Adrenal gland (tissue), 19 donors: ENCODE results near the gene ATG4D. TPM values are rescaled to one million over a fixed set of nuclear protein-coding genes. Genes with fewer than 3 reads are reported as not detected.
A peak's percentile ranks its signal among the peaks of the same experiment; 100 is the strongest.

ENCODE experiments used
- DNase-seq, 7 donors: peaks; one replicate each; pipeline ENCODE4 v3.0.0-alpha.2; 2019 to 2020
- H3K27ac ChIP-seq, 5 donors: fragments of 200-600 bp; sonication (generic) in 4 of 5; 1 replicate in 3 of 5; 2 replicates in 2 of 5; pipeline versions ENCODE4 v1.5.1 to v1.8.0; 2016 to 2020; ENCODE audit warnings: mild to moderate bottlenecking in 1 of 5
- H3K27me3 ChIP-seq: fragments of 200-600 bp; 2 replicates; pipeline ENCODE4 v1.8.0; 2021
- H3K36me3 ChIP-seq, 2 donors: fragments of 200-600 bp; replicated peaks in 1 of 2; 1 replicate in 1 of 2; 2 replicates in 1 of 2; pipeline versions ENCODE4 v1.5.1 to v1.8.0; 2018 to 2022
- H3K4me1 ChIP-seq, 2 donors: fragments of 200-600 bp; replicated peaks in 1 of 2; 1 replicate in 1 of 2; 2 replicates in 1 of 2; pipeline versions ENCODE4 v1.5.1 to v1.8.0; 2018 to 2021
- H3K4me3 ChIP-seq, 4 donors: fragments of 200-600 bp; sonication (generic) in 3 of 4; one replicate each; pipeline ENCODE4 v1.5.1; 2016 to 2018
- H3K9me3 ChIP-seq, 3 donors: fragments of 200-600 bp; sonication (generic) in 1 of 3; replicated peaks in 1 of 3; 1 replicate in 2 of 3; 2 replicates in 1 of 3; pipeline versions ENCODE4 v1.5.1 to v1.8.0; 2016 to 2021
- CTCF ChIP-seq, 6 experiments: fragments of 450-650 bp in 4 of 6; fragments of 200-600 bp in 2 of 6; sonication (generic) in 1 of 6; IDR thresholded peaks; 1 replicate in 5 of 6; 2 replicates in 1 of 6; pipeline versions ENCODE4 v1.5.1 to v1.8.0; 2016 to 2021; ENCODE audit warnings: antibody characterized with exemption in 6 of 6, mild to moderate bottlenecking in 2 of 6, moderate library complexity in 1 of 6
- POLR2A ChIP-seq, 2 donors: fragments of 450-650 bp; IDR thresholded peaks; one replicate each; pipeline ENCODE4 v1.6.1; 2017; ENCODE audit warnings: antibody characterized with exemption in 2 of 2, mild to moderate bottlenecking in 2 of 2, moderate library complexity in 1 of 2
- WGBS, 4 donors: extraction: QIAGEN DNeasy Blood & Tissue Kit in 2 of 4; methylation state at CpG; one replicate each; pipeline versions ENCODE4 v1.1.5 to v1.1.7; 2013 to 2017; 5-methylcytosine and 5-hydroxymethylcytosine counted together
- intact Hi-C, 2 donors: fragments of 100-400 bp; cut with DNase I; formaldehyde crosslinking; loops; one replicate each; pipeline versions ENCODE4 v1.14.1 to v1.15.0; 2022 to 2023
- long read RNA-seq, 10 donors: library from polyadenylated mRNA in 3 of 10; unstranded in 2 of 10; stranded (forward) in 1 of 10; transcript quantifications; one replicate each; pipeline ENCODE4 v2.0.0 and lab custom pipeline, GENCODE V29; 2021 to 2026
- polyA plus RNA-seq, 3 donors: library from polyadenylated mRNA; stranded (reverse); fragments of 200-250 nt in 2 of 3; fragments of 350-450 nt in 1 of 3; fragmentation: Illumina TruSeq in 1 of 3; extraction: RNeasy Lipid Tissue Mini Kit (QIAGEN cat#74804) in 1 of 3; gene quantifications; one replicate each; pipeline ENCODE4 v1.2.3, GENCODE V29; 2013 to 2014
- total RNA-seq, 9 donors: library from RNA; depleted of rRNA in 4 of 9; stranded (reverse); fragments of >200 nt in 4 of 9; fragments of 120-200 nt in 1 of 9; fragmentation: NEBNext Ultra II Directional in 1 of 9; extraction: Animal tissue kit (Norgen Biotek cat#: 25700) in 1 of 9; gene quantifications; one replicate each; pipeline versions ENCODE4 v1.1.0 to v1.2.4, GENCODE V29; 2013 to 2023
- donor health status: healthy with polysubstance abuse.
- donor health status: Bipolar disorder and iron deficiency.
- donor health status: DM: yes; HTN: yes; CAD: no.
- donor health status: DM: no; HTN: no; CAD: no.
- donor health status: DM: no; HTN: no; CAD: no.
- donor health status: DM: yes; HTN: yes; CAD: no.

ATG4D gene
- 10 to 100 TPM; 26.4 to 93.7 (median 37.8) TPM for total RNA-seq
- polyA plus RNA-seq = 10 to 100 TPM in 2 of 3 donors, 1 to 10 TPM in 1; 7.4 to 58.2 (median 53.2) TPM
- long read RNA-seq, donor 1, transcript ATG4D-201 (10 exons, 1,949 nt) = major isoform, 5 of 6 reads
- long read RNA-seq, donor 1, partial matches to known transcripts = 0 of 6 reads
- long read RNA-seq, donor 1, other reads (novel, unspliced or antisense) = 0 of 6 reads
- long read RNA-seq, donor 2, partial matches to known transcripts = 5 of 10 reads
- long read RNA-seq, donor 2, other reads (novel, unspliced or antisense) = 0 of 10 reads
- long read RNA-seq, donor 3, partial matches to known transcripts = 23 of 32 reads
- long read RNA-seq, donor 3, other reads (novel, unspliced or antisense) = 6 of 32 reads
- long read RNA-seq, donor 4, partial matches to known transcripts = 2 of 4 reads
- long read RNA-seq, donor 4, other reads (novel, unspliced or antisense) = 1 of 4 reads
- long read RNA-seq, donor 5, transcript ATG4D-201 (10 exons, 1,949 nt) = major isoform, 44 of 89 reads
- long read RNA-seq, donor 5, transcript ATG4D-204 (10 exons, 1,752 nt) = minor isoform, 17 of 89 reads
- long read RNA-seq, donor 5, partial matches to known transcripts = 1 of 89 reads
- long read RNA-seq, donor 5, other reads (novel, unspliced or antisense) = 21 of 89 reads
- long read RNA-seq, donor 6, partial matches to known transcripts = 2 of 2 reads
- long read RNA-seq, donor 6, other reads (novel, unspliced or antisense) = 0 of 2 reads
- long read RNA-seq, donor 7, partial matches to known transcripts = 0 of 19 reads
- long read RNA-seq, donor 7, other reads (novel, unspliced or antisense) = 15 of 19 reads
- long read RNA-seq, donor 8, transcript ATG4D-201 (10 exons, 1,949 nt) = major isoform, 6 of 19 reads
- long read RNA-seq, donor 8, partial matches to known transcripts = 11 of 19 reads
- long read RNA-seq, donor 8, other reads (novel, unspliced or antisense) = 0 of 19 reads
- long read RNA-seq, donor 9, transcript ATG4D-201 (10 exons, 1,949 nt) = major isoform, 5 of 23 reads
- long read RNA-seq, donor 9, partial matches to known transcripts = 15 of 23 reads
- long read RNA-seq, donor 9, other reads (novel, unspliced or antisense) = 0 of 23 reads
- long read RNA-seq, donor 10, partial matches to known transcripts = 6 of 11 reads
- long read RNA-seq, donor 10, other reads (novel, unspliced or antisense) = 0 of 11 reads

- TF ChIP-seq POLR2A (IDR thresholded peaks at IDR 0.05) = peak; percentile 36 to 75
- TF ChIP-seq CTCF (IDR thresholded peaks at IDR 0.05) = no peak
- Histone ChIP-seq H3K4me3 (peak within 1 kb of the TSS; percentile 59 to 84 (median 80)), H3K27me3 (no peaks in the 10 kb centered on the region), H3K4me1 (peaks cover 10 to 18% of the 10 kb centered on the region in 2 donors), H3K9me3 (no peaks in the 10 kb centered on the region), H3K27ac (peak within 1 kb of the TSS; percentile 57 to 91 (median 90)), H3K36me3 (peaks cover 0 to 12% of the 10 kb centered on the region in 2 donors)
- WGBS, 4 donors = 1 to 3% (median 2%) methylated on average over 5 to 79 of the region's 79 CpGs
- intact Hi-C loops = no loop called here
- DNase-seq = peak; percentile 67 to 86 (median 80)
These were observed at the start of gene ATG4D for GRCh38 chr19:10543420-10544241. TSS of gene ATG4D (plus strand) at chr19:10543904. CDS start at chr19:10544091, 187 bp downstream.

GRCh38 chr19:10497371-10497770 lies 46.3 kb upstream of the ATG4D start:
- DNase-seq = no peak
- WGBS, 4 donors = 89 to 96% (median 95%) methylated on average over 4 of the region's 4 CpGs
- intact Hi-C loops = no loop called here
- no peaks in the 10 kb centered on the region for H3K27me3 ChIP-seq
- no peak overlapping the region for H3K27ac ChIP-seq
- H3K4me1 ChIP-seq = peaks cover 10 to 45% of the 10 kb centered on the region in 2 donors
- H3K36me3 ChIP-seq = peaks cover 0 to 63% of the 10 kb centered on the region in 2 donors
- no peaks in the 10 kb centered on the region for H3K9me3 ChIP-seq
- no peak overlapping the region for H3K4me3 ChIP-seq
- TF ChIP-seq POLR2A (IDR thresholded peaks at IDR 0.05) (no peak), CTCF (IDR thresholded peaks at IDR 0.05) (no peak)

GRCh38 chr19:10499550-10500246 lies 44.0 kb upstream of the ATG4D start:
- no peaks in the 10 kb centered on the region for H3K9me3 ChIP-seq
- WGBS, 4 donors = 76 to 91% (median 78%) methylated on average over 3 to 24 of the region's 24 CpGs
- peak overlapping the region in 2 of 5 donors; percentile 71 to 72 for H3K27ac ChIP-seq
- no peak overlapping the region for H3K4me3 ChIP-seq
- intact Hi-C loops = loop anchor here (5.0 to 10.0 kb wide), 2 partner anchors 68 to 75 kb away; partner anchors contain the start of genes CDKN2D (in 1 of the 2) and KRI1 (in 1 of the 2)
- peak in 1 of 7 donors; percentile 26 for DNase-seq
- H3K36me3 ChIP-seq = peaks cover 0 to 47% of the 10 kb centered on the region in 2 donors
- H3K4me1 ChIP-seq = peaks cover 10 to 45% of the 10 kb centered on the region in 2 donors
- TF ChIP-seq CTCF (IDR thresholded peaks at IDR 0.05) = no peak
- no peak for TF ChIP-seq POLR2A (IDR thresholded peaks at IDR 0.05)
- H3K27me3 ChIP-seq = no peaks in the 10 kb centered on the region
